Activated naive CD4-positive, alpha-beta T cell treated with anti-CD3 and anti-CD28 coated beads, Interleukin-2, amount 50 U/mL, for 16 hours (primary cell): Measurements from ENCODE around the gene PLCB1.

Experiments
- DNase-seq: peaks from one replicate; pipeline ENCODE4 v3.0.0-alpha.2; 2020

The PLCB1 gene

GRCh38 chr20:8515810-8516435, 383.9 kb downstream of the PLCB1 start:
- no peak for DNase-seq

GRCh38 chr20:8518878-8519277, 386.8 kb downstream of the PLCB1 start:
- no peak for DNase-seq

GRCh38 chr20:8519887-8520286, 387.8 kb downstream of the PLCB1 start:
- no peak for DNase-seq

GRCh38 chr20:8522168-8522567, 390.1 kb downstream of the PLCB1 start:
- no peak for DNase-seq

- no peak for DNase-seq
These were observed 391.6 kb downstream of the PLCB1 start for GRCh38 chr20:8523684-8524083.

- DNase-seq: no peak
These were observed 392.3 kb downstream of the PLCB1 start for GRCh38 chr20:8524101-8525016.

- no peak for DNase-seq
These were observed 392.9 kb downstream of the PLCB1 start for GRCh38 chr20:8525017-8525343.

GRCh38 chr20:8526610-8527009, 394.5 kb downstream of the PLCB1 start:
- no peak for DNase-seq

GRCh38 chr20:8527998-8528723, 396.1 kb downstream of the PLCB1 start:
- no peak for DNase-seq

GRCh38 chr20:8530022-8530421, 398.0 kb downstream of the PLCB1 start:
- no peak for DNase-seq

- no peak for DNase-seq
These were observed 400.1 kb downstream of the PLCB1 start for GRCh38 chr20:8532169-8532568.

- DNase-seq: no peak
These were observed 402.5 kb downstream of the PLCB1 start for GRCh38 chr20:8534368-8535160.

- no peak for DNase-seq
These were observed 403.6 kb downstream of the PLCB1 start for GRCh38 chr20:8535403-8536261.

GRCh38 chr20:8536262-8536618, 404.2 kb downstream of the PLCB1 start:
- no peak for DNase-seq

- DNase-seq: no peak
These were observed 408.4 kb downstream of the PLCB1 start for GRCh38 chr20:8540466-8540865.

GRCh38 chr20:8542110-8542486, 410.0 kb downstream of the PLCB1 start:
- no peak for DNase-seq

GRCh38 chr20:8545212-8545611, 413.1 kb downstream of the PLCB1 start:
- DNase-seq: no peak

- no peak for DNase-seq
These were observed 415.1 kb downstream of the PLCB1 start for GRCh38 chr20:8547035-8547650.

- DNase-seq: no peak
These were observed 416.0 kb downstream of the PLCB1 start for GRCh38 chr20:8547968-8548588.

GRCh38 chr20:8549192-8549591, 417.1 kb downstream of the PLCB1 start:
- no peak for DNase-seq

GRCh38 chr20:8557711-8558110, 425.6 kb downstream of the PLCB1 start:
- no peak for DNase-seq
